GM21786 (cell line): ENCODE results near the gene PELI2.

Experiments used
- ATAC-seq: cut with Tn5 transposase; IDR thresholded peaks from one replicate; pipeline ENCODE4 v1.9.1; 2021; ENCODE audit not compliant: unreplicated experiment

Gene PELI2

DNA sequence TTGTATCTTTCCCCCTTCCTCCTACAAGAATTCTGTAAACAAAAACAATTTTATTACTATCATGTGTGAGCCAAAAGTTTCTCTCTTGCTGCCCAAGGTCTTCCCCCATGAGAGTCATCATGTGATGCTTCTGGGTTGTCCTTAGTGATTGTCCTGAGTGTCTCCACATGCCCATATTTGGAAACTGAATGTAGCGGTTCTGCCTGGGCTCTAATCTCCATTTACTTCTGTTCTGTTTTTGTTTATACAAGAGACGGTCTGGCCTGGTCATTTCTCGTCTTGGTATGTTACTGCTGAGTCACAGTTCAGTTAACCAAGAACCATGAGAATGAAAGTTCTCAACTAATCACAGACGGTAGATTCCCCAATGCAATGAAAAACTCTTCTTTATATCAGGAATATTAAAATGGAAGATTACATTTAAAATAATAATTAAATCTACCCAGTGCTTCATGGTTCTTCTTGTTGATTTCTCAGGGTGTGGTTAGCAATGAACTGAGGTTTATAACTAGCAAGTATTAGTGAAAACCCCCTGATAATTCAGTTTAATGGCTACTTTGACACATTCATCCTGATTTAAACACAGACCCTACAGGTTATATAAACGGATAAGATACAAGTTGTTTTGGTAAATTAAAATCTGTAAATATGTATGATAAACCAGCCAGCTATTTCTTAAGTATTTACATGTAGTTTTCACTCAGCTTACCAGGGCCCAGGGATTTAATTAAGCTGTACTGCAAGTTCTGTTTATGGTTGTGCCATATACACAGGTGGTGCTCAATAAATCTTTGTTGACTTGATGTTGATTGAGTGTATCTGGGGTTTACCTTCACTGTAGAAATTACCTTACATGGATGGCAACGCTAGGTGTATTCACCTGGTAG lies 81.1 kb downstream of the PELI2 start:
- ATAC-seq = peak; percentile 44

DNA sequence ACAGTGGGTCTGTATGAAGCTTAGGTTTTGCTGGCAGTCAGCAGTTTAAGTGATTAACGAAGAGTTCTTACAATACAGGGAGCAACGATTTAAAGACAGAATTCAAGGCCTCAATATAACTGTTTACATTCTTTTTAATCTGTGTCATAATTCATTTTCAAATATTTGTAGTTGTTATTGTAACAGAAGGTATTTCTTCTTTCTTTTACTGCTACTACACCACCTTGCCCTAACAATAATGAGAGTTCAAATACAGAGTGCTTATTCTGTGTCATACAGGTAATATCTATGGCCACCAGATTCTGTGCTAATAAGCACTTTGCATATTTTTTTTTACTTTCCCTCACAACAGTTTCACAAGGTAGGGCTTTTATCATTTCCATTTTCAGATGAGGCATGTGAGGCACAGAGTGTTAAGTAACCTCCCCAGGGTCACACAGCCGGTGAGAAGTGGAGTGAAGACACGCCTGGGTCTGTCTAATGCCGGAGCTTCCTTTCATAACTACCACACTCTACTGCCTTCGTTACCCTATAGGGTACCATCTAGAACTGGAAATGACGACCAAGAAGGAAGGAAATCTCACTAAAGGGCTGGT lies 81.9 kb downstream of the PELI2 start:
- ATAC-seq = peak; percentile 44

DNA sequence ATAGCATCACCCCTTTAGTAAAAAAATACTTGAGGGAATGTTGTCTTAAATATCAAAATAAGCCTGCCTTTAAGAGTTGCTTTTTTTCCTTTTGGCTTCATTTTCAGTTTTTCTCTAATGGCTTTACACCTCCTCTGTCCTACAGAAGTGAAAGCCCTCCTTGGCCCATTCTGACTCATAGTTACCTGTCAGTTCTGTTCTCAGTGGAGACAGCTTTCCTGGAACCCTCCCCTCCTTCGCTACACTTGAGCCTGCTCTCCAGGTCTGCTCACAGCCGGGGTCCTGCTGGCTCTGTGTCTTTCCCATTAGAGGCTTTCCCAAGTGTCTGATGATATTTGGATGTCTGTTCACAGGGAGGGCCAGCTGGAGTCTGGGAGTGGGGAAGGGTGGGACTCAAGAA lies 84.0 kb downstream of the PELI2 start:
- peak; percentile 52 for ATAC-seq

DNA sequence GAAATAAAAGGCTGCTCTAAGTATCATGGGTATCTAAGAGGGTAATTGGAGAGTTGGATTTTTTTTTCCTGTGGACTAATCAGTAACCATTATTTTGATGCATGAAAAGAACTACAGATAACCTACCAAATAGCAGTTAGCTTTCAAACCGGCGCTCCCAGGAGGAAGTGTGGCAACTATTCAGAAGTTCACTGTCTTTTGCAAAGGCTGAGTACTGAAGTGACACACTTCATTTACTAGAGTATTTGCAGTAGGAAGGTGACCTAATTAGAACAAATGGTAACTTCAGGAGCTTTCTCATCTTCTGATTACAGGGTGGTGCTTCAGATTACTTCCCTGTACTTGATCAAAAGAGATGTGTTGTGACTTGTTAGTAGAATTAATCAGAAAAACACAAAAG lies 87.7 kb downstream of the PELI2 start:
- no peak for ATAC-seq

DNA sequence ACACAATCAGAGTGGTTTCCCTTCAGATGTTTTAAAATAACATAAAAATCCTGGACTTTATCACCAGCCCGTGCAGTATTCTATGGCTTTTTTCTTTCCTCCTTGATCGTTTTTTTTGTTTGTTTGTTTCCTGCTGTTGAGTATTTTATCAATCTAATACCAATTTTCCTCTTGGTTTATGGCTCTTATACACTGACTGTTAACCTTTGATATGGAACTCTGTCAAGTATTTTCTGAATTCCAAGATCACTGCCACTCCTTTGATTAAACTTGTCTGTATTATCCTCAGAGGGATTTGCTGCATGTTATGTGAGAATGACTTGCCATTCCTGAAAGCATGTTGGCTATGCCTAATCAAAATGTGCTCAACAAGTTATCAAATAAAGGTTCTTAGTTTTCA lies 88.4 kb downstream of the PELI2 start:
- ATAC-seq = no peak

DNA sequence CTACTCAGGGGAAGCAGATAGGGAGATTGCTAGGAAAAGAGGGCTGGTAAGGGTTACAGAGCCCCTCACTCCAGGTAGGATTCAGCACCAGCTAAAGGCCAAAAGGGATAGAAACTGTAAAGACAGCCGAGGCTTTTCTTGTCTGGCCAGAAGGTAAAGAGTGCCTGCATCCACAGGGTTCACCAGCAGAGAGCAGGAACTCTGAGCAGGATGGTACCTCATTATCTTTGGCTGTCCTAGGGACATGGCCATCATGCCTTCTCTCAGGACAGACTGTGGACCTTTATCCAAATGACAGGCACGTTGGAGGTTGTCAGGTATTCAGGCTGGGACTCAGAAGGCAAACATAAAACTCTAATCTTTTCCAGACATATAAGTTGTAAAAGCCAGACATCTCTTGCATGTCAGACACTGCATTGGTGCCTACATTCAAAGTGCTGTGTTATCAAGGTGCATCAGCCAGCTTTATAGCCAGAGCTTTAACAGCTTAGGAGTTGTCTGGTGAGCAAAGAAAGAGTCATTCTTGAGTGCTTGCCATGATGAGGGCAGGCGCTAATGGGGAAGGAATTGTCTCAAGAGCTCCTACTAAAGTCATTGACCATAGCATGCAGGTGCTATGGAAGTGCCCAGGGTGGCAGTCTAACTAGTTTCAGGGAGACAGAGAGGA lies 89.5 kb downstream of the PELI2 start:
- no peak for ATAC-seq

DNA sequence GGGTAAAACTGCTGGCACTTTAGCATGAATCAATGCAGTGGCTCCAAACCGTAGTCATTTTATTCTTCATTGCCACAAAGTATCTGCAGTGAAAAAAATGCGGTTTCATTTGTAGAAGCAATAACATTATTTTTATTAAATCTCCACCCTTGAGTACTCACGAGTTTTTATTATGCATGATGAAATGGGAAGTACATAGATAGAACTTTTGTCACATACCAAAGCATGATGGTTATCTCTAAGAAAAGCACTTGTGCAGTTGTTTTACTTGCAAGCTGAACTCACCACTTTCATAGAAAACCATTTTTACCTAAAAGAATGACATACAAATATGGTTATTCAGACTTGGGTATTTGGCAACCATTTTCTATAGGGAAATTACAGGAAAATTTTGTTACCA lies 90.3 kb downstream of the PELI2 start:
- ATAC-seq = no peak

DNA sequence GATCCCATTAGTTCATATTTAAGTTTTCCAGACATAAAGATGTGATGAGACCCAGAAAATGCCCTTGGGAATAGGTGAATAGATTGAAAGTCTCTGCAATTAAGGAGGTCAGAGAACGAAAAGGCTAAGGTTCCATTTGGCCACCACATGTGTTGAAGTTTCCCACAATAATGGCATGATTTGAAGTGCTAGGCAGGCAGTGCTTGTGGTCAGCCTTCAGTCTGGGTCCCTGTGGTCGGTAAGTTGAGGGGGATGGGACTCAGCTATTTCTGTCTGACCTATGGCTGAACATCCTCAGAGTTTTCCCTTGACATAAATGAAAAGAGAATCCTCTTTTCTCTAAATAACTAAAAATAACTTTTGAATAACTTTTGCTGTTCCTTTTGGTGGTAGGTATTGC lies 92.4 kb downstream of the PELI2 start:
- no peak for ATAC-seq

DNA sequence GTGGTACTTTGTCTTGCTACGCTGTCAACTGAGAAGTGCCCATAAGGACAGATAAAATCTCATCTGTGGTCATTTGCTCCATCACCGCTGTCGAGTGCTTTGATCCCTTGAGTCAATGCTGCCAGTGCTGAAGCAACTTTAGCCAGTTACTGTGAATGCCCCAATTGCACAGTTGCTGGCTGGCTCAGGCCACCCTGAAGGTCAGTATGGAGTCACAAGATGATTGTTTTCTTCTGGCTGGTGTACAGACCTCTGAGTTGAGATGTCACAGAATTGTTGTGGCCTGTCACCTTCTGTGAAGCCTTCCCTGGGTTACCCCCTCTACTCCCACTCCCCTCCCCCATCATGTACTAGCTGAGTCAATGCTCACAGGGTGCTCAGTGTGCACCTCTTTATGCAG lies 92.9 kb downstream of the PELI2 start:
- ATAC-seq = no peak

DNA sequence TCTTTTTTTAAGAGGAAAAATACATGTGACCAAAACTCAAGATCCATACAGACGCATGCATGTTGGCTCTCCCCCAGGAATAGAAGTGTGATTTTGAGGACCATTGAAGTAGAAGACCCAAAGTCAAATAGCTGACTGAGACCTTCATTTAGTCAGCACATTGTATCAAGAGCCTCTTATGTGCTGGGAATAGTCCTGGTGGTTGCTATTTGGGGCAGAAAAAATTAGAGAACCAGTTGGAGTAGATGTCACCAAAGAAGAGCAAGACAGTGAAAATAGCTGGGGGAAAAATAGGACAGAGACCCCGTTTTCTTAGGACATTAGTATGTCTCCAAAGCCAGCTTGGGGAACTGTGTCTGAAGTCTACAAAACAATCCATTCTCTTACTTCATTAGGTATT lies 93.6 kb downstream of the PELI2 start:
- no peak for ATAC-seq

DNA sequence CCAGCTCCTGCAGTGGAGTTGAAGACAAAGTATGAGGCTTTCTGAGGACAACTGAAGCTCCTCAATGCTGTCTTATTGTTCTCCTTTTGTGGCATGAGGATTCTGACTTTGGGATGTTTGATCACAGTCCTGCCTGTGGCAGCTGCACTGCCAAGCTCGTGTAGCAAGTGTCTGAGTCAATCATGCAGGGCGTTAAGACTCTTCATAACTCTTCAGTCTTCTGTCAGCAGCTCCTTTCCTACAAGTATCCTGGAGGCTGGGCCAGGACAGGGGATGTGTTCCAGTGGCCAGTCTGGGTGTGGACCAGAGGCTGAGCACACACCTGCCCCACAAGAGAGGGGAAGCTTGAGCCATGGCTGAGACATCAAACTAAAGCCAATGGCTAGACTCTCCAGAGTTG lies 94.3 kb downstream of the PELI2 start:
- ATAC-seq = no peak

DNA sequence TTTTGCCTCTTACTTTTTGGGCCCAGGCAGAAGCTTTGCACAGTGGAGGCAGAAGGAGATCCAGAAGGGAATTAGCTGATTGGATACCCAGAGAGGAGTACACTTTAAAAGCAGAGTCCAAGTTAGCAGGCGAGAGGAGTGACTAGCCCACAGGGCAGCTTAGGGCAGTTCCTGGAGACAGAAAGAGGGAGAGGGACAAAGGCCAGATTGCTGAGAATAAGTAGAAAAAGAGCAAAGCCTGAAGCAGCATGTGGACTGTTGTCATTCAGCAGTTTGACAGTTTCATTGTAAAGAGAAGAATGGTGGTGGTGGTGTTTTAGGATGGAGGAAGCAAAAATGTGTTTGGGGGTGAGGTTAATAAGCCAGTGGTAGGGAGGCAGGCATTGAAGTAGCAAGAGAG lies 95.1 kb downstream of the PELI2 start:
- no peak for ATAC-seq

DNA sequence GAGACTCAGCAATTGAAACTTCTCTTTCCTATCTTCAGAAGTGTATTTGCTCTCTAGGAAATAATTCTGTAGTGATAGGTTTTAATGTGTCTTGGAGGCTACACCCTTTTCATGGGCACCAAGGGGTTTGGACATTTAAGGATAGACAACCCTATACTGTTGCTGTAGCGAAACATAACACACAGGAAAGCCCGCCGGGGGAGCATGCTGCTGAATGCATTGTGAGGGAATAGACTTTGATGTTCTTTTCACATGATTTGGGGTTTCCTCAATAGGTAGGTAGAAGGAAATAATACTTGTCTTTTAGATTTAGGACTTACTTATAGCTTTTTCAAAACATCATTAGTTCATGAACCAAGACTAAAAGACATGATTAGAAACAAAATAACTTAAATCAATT lies 97.0 kb downstream of the PELI2 start:
- ATAC-seq = no peak

DNA sequence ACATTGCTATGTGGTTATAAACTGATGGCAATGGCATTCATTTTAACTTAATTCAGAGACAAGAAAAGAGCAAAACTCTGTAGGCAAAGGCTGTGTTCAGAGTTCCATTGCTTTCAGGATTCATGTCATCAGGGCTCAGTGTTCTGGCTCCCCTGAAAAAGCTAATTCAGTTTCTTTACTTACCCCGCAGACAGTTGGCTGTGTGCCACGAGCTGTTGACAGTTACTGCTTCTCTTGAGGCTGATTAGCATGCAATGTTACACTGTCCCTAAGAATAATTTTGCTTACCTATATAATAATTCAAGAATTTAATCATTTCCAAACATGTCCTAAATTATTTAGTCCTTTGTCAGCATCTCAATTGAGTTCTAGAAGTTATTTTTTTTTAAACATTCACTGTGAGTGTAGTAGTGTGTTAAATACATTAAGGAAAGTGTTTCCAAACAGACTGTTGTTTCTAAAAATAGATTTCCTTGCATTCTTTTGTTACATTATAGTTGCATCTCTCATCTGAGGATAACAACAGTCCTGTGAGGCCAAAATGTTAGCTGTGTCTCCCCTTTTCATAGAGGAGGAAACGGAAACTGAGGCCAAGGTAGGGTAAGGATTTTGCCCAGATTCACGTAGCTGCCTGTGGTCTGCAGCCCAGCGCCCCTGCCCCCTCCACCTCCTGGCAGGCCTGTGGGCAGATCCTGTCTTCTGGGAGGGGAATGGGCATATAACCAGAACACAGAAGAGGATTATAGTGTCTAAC lies 98.6 kb downstream of the PELI2 start:
- no peak for ATAC-seq

DNA sequence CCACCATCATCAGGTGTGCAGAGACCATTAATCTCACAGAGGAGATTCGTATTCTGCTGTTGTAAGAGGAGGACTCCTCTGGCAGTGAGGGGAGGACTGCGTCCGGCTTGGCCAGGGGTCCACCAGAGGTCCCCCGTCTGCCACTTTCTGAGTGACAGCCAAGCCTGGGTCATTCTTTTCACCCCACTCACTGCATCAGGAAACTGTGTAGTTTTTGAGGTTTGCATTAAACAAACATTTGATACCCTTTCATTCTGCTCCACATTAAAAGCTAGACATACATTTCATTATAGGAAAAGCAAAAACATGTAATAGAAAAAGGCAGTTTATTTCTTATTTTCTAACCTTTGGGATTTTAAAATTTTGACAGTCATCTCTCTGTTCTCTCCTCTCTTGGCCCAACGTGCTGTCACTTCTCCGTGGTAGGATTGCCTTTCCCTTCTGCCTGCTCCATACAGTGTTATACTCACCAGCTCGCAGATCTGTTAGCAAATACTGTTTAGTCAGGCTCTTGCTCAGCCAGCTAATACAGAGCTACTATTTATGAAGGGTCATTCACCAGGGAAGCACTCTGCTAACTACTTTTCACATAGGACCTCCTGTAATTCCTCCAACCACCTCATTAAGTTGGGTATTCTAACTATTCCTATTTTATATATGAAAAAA lies 99.3 kb downstream of the PELI2 start:
- ATAC-seq = no peak

DNA sequence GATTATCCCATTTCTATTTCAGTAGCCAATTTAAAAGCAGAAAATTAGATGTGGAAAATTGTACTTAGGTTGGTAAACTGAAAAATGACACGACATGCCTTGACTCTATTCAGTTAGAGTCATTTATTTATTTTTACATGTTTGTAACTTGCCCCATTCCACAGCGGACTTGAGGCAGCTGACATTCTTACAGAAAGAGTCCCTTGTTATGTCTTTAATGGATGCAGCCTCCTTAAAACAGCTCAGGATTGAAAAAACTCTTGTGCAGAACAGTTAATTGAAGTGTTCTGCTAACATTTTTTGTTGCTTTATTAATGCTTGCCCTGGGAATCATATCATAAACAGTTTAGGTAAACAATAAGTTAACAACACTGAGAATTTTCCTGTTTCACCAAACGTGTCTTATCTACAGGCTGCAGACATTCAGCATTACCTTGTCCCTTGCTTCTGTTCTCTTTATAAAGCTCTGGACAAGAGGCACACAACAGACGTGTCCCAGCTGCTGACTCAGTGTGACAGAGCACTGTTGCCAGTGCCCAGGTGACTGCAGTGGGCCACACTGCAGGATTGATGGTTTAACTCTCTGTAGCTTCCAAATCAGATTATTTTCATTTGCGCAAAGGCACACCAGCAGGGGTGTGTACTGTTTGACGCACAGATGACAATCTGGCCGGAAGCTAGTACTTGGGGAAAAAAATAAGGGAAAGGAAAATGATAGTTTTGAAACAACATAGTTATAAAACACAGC lies 101.6 kb downstream of the PELI2 start:
- ATAC-seq = no peak

DNA sequence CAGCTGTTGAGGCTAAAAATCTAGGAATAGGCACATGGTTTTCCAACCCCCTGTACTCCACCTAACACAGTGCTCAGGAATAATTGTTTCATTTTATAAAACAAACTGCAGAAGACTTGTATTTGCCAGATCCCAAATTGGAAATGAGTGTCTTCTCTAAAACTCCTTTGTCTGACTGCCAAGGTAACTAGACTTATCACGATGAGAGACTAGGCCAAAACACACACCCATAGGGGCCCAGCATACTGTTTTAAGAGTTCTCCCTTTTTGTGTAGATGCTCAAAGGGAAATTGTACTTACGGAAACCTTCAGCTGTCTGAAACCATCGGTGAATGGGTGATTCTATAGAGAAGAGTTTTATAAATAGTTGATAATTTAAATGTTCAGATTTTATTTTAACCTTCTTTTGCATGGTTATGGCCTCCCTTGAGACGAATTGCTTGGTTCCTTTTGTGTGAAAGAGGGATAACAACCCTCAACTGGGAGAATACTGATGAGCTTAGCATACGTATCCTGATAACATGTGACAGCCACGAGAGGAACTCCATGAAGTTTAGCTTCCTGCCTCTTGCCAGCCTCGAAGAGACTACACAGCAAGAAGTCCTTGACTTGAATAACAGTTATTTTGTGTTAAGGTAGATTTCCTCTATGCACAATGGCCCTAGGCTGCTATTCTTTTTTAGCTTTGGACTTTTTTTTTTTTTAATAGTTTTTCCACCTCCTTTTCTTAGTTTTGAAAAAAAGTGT lies 103.3 kb downstream of the PELI2 start:
- no peak for ATAC-seq

DNA sequence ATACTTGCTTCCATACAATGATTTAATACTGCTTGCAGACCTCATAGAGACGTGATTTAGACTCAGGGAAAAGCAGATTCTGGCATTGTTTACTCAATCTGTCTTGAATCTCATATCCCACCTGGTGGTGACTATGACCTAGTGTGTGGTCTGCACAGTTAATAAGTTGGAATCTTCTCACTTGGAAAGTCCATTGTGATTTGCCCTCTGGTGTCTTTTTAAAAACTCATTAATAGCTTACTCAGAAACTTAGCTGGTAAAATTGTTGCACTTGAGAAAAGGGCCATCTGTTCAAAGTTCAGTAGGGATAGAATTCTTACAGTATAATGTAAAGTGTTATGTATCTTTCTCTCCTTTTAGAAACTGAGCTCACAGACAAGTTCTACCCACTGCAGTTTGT lies 106.0 kb downstream of the PELI2 start:
- no peak for ATAC-seq
